ENCODE measurements around the gene MDM4.
"Not testable (repeated sequence)": the region's sequence is repeated elsewhere in the genome, so short reads cannot be mapped to it uniquely, and the experiment has no call there.

The MDM4 gene

DNA sequence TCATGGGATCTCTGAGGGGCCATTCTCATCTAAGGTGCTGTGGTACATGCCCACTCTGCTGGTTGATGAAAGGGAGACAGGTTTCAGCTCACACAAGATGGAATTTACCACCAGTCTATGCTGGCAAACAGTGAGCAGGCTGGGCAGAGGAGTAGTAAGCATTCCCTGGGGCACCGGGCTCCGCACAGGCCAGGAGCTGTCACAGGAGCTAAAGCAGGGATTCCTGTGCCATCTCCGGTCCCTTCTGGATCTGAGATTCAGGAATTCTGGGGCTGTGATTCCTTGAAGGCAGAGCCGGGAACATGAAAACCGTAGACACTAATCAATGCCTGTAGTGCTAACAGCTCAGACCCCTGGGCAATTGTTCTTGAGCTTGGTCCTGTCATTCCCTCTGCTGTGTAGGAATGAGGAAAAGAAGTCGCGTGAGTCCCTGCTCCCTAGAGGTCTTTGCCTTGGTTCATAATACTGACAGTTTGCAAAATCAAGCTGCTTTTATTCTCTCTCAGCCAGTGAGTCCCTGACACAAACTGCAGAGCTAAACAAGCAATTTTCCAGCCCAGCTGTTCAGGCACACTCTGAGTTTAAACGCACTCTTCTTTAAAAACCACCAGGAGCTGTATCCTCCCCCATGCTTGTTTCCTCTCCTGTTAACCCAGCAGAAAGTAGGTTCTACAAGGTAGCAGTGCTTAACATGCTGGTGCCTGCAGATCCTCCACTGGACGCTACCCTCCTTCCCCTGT is 52.5 kb downstream of the MDM4 start:
- TF ChIP-seq, protein P1, sequence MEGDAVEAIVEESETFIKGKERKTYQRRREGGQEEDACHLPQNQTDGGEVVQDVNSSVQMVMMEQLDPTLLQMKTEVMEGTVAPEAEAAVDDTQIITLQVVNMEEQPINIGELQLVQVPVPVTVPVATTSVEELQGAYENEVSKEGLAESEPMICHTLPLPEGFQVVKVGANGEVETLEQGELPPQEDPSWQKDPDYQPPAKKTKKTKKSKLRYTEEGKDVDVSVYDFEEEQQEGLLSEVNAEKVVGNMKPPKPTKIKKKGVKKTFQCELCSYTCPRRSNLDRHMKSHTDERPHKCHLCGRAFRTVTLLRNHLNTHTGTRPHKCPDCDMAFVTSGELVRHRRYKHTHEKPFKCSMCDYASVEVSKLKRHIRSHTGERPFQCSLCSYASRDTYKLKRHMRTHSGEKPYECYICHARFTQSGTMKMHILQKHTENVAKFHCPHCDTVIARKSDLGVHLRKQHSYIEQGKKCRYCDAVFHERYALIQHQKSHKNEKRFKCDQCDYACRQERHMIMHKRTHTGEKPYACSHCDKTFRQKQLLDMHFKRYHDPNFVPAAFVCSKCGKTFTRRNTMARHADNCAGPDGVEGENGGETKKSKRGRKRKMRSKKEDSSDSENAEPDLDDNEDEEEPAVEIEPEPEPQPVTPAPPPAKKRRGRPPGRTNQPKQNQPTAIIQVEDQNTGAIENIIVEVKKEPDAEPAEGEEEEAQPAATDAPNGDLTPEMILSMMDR (IDR thresholded peaks at IDR 0.05; ENCODE audit: insufficient read depth, missing control alignments): no peak
- FAIRE-seq: no peak
- no peak for DNase-seq (ENCODE audit: insufficient read length, low spot score)

DNA sequence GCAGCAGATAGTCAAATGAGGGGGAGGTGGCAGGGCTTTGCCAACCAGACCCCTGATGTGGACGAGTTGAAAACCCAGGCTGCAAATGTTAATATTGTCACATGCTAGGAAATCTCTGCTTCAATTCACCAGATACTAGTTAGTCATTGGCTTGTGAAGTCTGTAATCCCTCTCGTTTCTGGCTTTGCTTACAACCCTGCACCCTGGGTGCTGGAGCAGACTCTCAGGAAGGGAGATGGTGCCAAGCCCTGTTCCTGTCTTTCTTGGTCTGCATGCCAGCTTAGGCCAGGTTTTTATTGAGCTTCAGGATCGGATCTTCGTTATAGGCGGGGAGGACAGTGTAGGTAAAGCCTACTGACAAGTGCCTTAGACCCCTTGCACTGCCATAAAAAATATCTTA is 53.3 kb downstream of the MDM4 start:
- TF ChIP-seq, protein P1 (IDR thresholded peaks at IDR 0.05; ENCODE audit: insufficient read depth, missing control alignments): no peak
- no peak for DNase-seq (ENCODE audit: insufficient read length, low spot score)
- no peak for FAIRE-seq

DNA sequence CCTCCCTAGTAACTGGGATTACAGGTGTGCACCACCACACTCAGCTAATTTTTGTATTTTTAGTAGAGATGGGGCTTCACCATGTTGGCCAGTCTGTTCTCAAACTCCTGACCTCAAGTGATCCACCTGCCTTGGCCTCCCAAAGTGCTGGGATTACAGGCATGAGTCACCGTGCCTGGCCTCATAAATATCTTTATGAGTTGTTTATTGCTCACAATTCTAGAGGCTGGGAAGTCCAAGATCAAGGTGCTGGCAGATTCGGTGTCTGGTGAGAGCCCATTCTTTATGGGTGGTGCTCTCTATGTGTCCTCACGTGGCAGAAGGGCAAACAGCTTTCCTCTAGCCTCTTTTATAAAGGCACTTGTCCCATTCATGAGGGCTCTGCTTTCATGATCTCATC is 53.8 kb downstream of the MDM4 start:
- DNase-seq (ENCODE audit: insufficient read length, low spot score); FAIRE-seq: not testable (repeated sequence)

DNA sequence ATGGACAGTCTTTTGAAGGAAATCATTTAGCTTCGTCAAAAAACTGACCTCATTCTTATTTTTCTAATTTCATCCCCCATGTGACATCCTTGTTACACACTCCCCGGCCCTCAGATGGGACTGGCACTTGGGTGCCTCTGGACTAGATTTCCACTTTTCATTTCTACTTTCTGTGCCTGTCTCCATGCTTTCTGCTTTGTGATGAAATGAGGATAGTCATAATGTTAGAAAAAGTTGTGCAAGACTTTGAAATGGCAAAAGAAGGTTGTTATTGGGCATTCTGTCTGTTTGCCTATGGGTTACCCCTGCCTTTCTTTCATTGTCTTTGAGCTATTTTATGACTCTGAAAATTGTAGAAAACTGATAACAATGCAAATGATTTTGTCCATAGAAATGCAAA is 54.9 kb downstream of the MDM4 start:
- FAIRE-seq: no peak
- no peak for DNase-seq (ENCODE audit: insufficient read length, low spot score)
- TF ChIP-seq, protein P1 (IDR thresholded peaks at IDR 0.05; ENCODE audit: insufficient read depth, missing control alignments): no peak

DNA sequence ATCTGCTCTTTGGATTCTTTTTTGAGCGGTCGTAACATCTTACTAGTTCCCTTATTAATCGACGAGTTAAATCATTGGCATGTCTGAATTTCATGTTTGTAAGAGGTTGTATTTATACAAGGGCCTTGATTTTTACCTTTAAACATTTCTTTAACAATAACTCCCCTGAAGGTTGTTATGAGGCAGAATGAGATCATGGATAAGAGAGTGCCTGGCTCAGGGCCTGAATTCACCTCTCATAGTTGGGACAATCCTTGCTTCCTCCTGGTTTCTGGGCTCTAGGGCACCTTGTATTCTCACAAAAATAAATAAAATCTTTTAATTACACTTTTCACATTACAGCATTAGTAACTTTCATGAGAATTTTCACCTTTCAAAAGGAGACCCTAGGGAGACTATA is 55.4 kb downstream of the MDM4 start:
- DNase-seq (ENCODE audit: insufficient read length, low spot score) (no peak), FAIRE-seq (no peak)
- TF ChIP-seq, protein P1 (IDR thresholded peaks at IDR 0.05; ENCODE audit: insufficient read depth, missing control alignments): no peak

DNA sequence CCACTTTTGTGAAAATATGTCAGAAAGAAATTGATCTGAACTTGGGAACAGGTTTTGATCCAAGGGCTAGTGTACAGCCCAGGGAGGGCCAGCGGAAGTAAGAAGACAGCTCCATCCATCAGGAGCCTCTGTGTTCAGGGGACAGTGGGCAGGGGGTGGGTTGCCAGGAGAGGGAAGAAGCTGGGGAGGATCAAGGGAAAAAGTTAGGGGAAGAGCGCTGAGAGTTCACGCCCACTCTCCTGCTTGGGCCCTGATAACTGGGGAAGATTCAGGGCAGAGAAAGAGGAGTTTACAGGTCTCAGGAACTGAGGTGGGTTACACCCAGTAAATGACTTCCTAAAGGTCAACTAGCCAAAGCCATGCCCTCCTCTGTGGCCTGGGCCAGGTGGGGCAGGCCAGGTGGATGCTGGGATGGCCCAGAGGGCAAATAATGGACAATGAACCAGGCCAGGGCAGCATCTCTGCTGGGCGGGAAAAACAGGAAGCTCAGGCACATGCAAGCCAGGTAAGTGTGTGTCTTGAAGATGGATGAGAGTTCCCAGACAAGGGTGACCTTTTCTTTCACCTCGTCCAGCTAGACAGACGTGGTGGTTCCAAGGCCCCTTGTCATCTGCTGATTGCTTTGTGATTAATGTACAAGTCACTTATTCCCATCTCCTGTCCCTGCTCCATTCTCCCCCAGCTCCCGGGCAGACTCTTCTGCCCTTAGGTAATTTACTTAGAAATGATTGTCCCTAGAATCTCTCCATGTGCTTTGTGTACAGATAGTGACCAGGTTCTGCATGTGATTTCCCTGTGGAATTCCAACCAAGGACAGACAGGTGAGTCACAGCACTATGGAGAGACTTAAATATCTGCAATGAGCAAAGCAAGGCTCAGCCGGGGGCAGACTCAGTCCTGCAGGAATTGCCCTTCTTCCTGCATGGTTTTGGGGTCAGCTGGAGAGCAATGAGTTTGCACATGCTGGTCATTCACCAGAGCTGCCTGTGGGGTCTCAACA is 57.0 kb downstream of the MDM4 start:
- TF ChIP-seq, protein P1 (IDR thresholded peaks at IDR 0.05; ENCODE audit: insufficient read depth, missing control alignments): no peak
- FAIRE-seq: no peak
- no peak for DNase-seq (ENCODE audit: insufficient read length, low spot score)

DNA sequence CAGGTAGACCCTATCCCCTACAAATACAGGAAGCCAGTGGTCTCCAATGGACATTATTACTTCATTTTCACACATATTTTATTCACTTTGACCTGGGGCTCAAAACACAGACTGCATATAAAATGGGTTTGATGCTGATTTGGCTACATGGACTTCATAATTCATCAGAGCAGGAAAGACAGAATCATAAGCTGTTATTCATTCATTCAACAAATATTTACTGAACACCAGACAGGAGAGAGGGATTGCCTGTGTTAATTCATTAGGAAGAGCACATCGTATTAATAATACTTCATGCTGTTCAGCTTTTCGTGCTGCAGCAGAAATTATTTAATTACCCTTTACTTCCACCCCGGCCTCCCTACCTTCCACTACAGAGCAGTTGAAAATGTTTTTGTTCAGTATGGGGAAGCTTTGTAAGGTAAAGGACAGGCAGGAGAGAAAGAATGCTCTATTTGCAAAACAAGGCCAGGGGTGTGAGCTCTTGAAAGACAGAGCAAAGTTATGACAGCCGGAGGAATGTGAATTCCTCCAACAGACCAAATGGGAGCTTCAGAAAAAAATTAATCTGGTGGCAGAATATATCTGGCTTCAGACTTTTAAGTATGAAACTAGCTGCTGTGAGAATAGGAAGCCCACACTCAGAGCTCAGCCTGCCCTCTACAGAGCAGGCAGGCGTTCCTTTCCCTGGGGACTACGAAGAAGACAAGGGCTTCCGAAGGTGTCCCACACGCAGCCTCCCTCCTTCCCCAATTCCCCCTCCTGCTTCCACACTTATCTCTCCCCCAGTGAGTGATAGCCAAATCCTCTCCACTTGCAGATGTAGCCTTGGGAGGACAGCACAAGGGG is 58.0 kb downstream of the MDM4 start:
- TF ChIP-seq, protein P1 (IDR thresholded peaks at IDR 0.05; ENCODE audit: insufficient read depth, missing control alignments): no peak
- DNase-seq (ENCODE audit: insufficient read length, low spot score) (no peak), FAIRE-seq (peak; percentile 63)

Data from D721Med (cell line).